ENCODE measurements around the gene NR2E1. TPM values are rescaled to one million over a fixed set of nuclear protein-coding genes. Genes with fewer than 3 reads are reported as not detected.
A peak's percentile ranks its signal among the peaks of the same experiment; 100 is the strongest.

Gene NR2E1
- total RNA-seq, 1 experiment from 2014 or later, result not detected

- no peaks in the 10 kb centered on the region for H3K36me3 Mint-ChIP-seq
- H3K4me1 Mint-ChIP-seq, result peaks cover 19% of the 10 kb centered on the region
- DNase-seq (ENCODE audit: low spot score), result no peak
- ChIA-PET POLR2A (interaction anchor here (0.8 to 1.3 kb wide), 2 partner anchors 18 to 40 kb away, joined by 3 to 4 read pairs; no protein-coding TSS in a partner anchor), CTCF (interaction anchor here (0.9 to 2.7 kb wide), 8 partner anchors 9 to 154 kb away, joined by 3 to 12 read pairs (median 4); no protein-coding TSS in a partner anchor)
- H3K27ac Mint-ChIP-seq, result peak overlapping the region; percentile 65; the same call in 1 of the 2 replicates
- peaks cover 2% of the 10 kb centered on the region; the same call in 1 of the 2 replicates for H3K9me3 Mint-ChIP-seq
- peak overlapping the region; percentile 66 for H3K4me3 Mint-ChIP-seq
- peaks cover 87% of the 10 kb centered on the region for H3K27me3 Mint-ChIP-seq (ENCODE audit: low read depth)
- TF ChIP-seq ELF4 (CRISPR knock-in tag; IDR thresholded peaks at IDR 0.05; ENCODE audit: low read depth) (no peak), GRHL2 (CRISPR knock-in tag; IDR thresholded peaks at IDR 0.05; ENCODE audit: insufficient replicate concordance, severe bottlenecking) (no peak), STAT6 (CRISPR knock-in tag; conservative IDR thresholded peaks at IDR 0.05; ENCODE audit: low read depth) (no peak), FOXJ3 (CRISPR knock-in tag; IDR thresholded peaks at IDR 0.05; ENCODE audit: borderline replicate concordance) (no peak), NR2C2 (CRISPR knock-in tag; IDR thresholded peaks at IDR 0.05) (no peak), AR (CRISPR knock-in tag; IDR thresholded peaks at IDR 0.05) (no peak)
- peak; percentile 28 for ATAC-seq
Measured at GRCh38 chr6:108134213-108134970, 31.4 kb upstream of the NR2E1 start.

- Mint-ChIP-seq H3K9me3 (peaks cover 3% of the 10 kb centered on the region; the same call in 1 of the 2 replicates), H3K27me3 (ENCODE audit: low read depth) (peaks cover 29% of the 10 kb centered on the region), H3K27ac (no peak overlapping the region), H3K4me3 (no peak overlapping the region), H3K4me1 (peaks cover 7% of the 10 kb centered on the region), H3K36me3 (no peaks in the 10 kb centered on the region)
- ChIA-PET POLR2A (no interaction called here), CTCF (no interaction called here)
- TF ChIP-seq E2F1 (CRISPR knock-in tag; IDR thresholded peaks at IDR 0.05) (no peak), E2F5 (CRISPR knock-in tag; IDR thresholded peaks at IDR 0.05) (no peak), CBFB (CRISPR knock-in tag; IDR thresholded peaks at IDR 0.05; ENCODE audit: low read depth) (no peak), IRF1 (CRISPR knock-in tag; IDR thresholded peaks at IDR 0.05) (no peak), ATF3 (CRISPR knock-in tag; conservative IDR thresholded peaks at IDR 0.05) (no peak)
- ATAC-seq (no peak), DNase-seq (ENCODE audit: low spot score) (no peak)
Measured at GRCh38 chr6:108142240-108142639, 23.6 kb upstream of the NR2E1 start.

Data from WTC11 (cell line).